Fibroblast of villous mesenchyme (primary cell): Measurements from ENCODE around the gene NUMB. TPM values are rescaled to one million over a fixed set of nuclear protein-coding genes. Genes with fewer than 3 reads are reported as not detected.
"Not testable (repeated sequence)": the region's sequence is repeated elsewhere in the genome, so short reads cannot be mapped to it uniquely, and the experiment has no call there.

Experiments used
- DNase-seq: peaks from one replicate; pipeline ENCODE4 v3.0.0-alpha.2; 2010; ENCODE audit warnings: low read depth
- H3K4me3 ChIP-seq: 2 replicates; pipeline ENCODE4 v1.5.1; 2011; ENCODE audit warnings: low read depth, mild to moderate bottlenecking, low read length
- CTCF ChIP-seq: IDR thresholded peaks from 2 replicates; pipeline ENCODE4 v1.5.1; 2012; ENCODE audit warnings: low read depth, mild to moderate bottlenecking, low read length; ENCODE audit not compliant: insufficient read depth
- total RNA-seq: library from RNA; depleted of rRNA; stranded (reverse); fragments of >200 nt; gene quantifications from 2 replicates; pipeline ENCODE4 v1.2.3, GENCODE V29; 2012

The NUMB gene
- total RNA-seq, 1 donor, result 35.4 TPM

GRCh38 chr14:73426877-73427276 is 31.5 kb downstream of the NUMB start:
- no peak for TF ChIP-seq CTCF
- H3K4me3 ChIP-seq, result no peak overlapping the region
- peak; percentile 63 for DNase-seq

DNA sequence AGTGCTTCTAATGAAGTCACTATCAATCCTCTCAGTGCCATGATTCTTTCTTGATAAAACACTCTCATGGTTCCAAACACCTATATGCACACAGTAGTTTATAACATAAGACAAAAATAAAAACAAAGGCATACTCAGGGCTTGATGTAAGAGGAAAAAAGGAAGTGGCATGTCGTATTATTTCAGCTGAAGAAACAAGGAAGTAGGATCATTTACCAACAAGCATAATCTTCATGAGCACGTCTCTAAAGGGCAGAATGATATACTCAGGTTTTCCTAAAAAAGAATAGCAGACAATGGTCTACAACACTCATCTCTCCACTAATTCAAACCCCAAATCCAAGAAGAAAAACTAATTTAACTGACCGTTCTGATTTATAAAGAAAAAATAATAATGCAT is 33.9 kb downstream of the NUMB start:
- no peak overlapping the region for H3K4me3 ChIP-seq
- no peak for DNase-seq
- TF ChIP-seq CTCF, result no peak

DNA sequence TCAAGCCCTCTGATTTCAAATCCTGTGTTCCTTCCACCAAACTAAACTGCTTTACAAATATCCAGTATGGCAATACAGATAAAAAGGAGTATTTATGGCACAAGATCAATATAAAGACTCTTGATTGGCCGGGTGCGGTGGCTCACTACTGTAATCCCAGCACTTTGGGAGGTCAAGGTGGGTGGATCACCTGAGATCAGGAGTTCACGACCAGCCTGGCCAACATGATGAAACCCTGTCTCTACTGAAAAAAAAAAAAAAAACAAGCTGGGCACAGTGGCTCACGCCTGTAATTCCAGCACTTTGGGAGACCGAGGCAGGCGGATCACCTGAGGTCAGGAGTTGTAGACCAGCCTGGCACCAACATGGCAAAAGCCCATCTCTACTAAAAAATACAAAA is 35.3 kb downstream of the NUMB start:
- H3K4me3 ChIP-seq, DNase-seq: not testable (repeated sequence)

DNA sequence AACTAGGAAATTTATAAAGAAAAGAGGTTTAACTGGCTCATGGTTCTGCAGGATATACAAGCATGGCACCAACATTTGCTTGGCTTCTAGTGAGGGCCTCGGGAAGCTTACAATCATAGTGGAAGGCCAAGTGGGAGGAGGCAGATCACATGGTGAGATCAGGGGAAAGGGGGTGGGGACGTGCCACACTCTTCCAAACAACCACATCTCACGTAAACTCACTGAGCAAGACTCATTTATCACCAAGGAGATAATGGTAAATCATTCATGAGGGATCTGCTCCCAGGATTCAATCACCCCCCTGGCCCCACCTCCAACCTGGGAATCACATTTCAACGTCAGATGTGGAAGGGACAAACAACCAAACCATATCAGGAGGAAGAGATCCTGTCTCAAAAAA is 35.8 kb downstream of the NUMB start:
- TF ChIP-seq CTCF, result no peak
- no peak for DNase-seq
- H3K4me3 ChIP-seq, result no peak overlapping the region

DNA sequence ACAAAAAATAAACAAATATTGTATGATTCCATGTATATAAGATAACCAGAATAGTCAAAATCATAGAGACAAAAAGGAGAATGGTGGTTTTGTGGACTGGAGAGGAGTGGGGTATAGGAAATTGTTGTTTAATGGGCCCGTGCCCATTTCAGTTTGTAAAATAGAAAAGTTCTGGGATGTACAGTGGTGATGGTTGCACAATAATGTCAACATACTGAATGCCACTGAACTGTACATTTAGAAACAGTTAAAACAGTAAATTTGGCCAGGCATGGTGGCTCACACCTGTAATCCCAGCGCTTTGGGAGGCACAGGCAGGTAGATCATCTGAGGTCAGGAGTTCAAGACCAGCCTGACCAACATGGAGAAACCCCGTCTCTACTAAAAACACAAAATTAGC is 40.1 kb downstream of the NUMB start:
- H3K4me3 ChIP-seq, result no peak overlapping the region
- no peak for DNase-seq
- TF ChIP-seq CTCF, result no peak

DNA sequence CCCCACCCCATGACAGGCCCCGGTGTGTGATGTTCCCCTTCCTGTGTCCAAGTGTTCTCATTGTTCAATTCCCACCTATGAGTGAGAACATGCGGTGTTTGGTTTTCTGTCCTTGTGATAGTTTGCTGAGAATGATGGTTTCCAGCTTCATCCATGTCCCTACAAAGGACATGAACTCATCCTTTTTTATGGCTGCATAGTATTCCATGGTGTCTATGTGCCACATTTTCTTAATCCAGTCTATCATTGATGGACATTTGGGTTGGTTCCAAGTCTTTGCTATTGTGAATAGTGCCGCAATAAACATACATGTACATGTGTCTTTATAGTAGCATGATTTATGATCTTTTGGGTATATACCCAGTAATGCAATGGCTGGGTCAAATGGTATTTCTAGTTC is 52.1 kb downstream of the NUMB start:
- not testable (repeated sequence) for H3K4me3 ChIP-seq, DNase-seq

- no peak for DNase-seq
- H3K4me3 ChIP-seq, result no peak overlapping the region
Measured at GRCh38 chr14:73403181-73403752, 55.1 kb downstream of the NUMB start.

DNA sequence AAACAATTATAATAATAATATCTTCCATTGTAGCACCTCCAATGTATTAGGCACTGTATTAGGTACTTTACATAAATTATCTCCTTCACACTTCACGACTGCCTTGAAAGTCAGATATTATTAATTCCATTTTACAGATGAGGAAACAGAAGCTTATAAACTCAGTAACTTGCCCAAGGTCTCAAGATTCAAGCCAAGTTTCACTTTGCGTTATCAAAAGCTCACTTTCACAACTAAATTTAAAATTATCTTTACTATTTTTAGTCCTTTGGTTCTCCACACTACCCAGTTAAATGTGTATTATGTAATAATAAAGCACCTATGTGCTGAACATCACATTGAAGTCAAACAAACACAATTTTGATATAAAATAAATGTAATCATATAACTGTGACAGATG is 55.8 kb downstream of the NUMB start:
- no peak for TF ChIP-seq CTCF
- no peak for DNase-seq
- no peak overlapping the region for H3K4me3 ChIP-seq

More at GRCh38 chr14:73403181-73403752, 55.1 kb downstream of the NUMB start:
- TF ChIP-seq CTCF, result no peak
